ENCODE results near the gene CD9.

Gene CD9

GRCh38 chr12:6225630-6226001 lies 25.4 kb downstream of the CD9 start:
- DNase-seq (ENCODE audit: low read depth): no peak
- TF ChIP-seq CTCF (IDR thresholded peaks at IDR 0.05; ENCODE audit: insufficient read depth, low read depth, low read length, missing control alignments): no peak
- no peak overlapping the region for H3K4me3 ChIP-seq (ENCODE audit: low read depth, low read length)

GRCh38 chr12:6226002-6226678 lies 25.9 kb downstream of the CD9 start:
- no peak overlapping the region for H3K4me3 ChIP-seq (ENCODE audit: low read depth, low read length)
- no peak for TF ChIP-seq CTCF (IDR thresholded peaks at IDR 0.05; ENCODE audit: insufficient read depth, low read depth, low read length, missing control alignments)
- DNase-seq (ENCODE audit: low read depth): no peak

- no peak for DNase-seq (ENCODE audit: low read depth)
- H3K4me3 ChIP-seq (ENCODE audit: low read depth, low read length): no peak overlapping the region
- no peak for TF ChIP-seq CTCF (IDR thresholded peaks at IDR 0.05; ENCODE audit: insufficient read depth, low read depth, low read length, missing control alignments)
Measured at GRCh38 chr12:6226679-6227051, 26.5 kb downstream of the CD9 start.

- H3K4me3 ChIP-seq (ENCODE audit: low read depth, low read length): no peak overlapping the region
- DNase-seq (ENCODE audit: low read depth): no peak
- no peak for TF ChIP-seq CTCF (IDR thresholded peaks at IDR 0.05; ENCODE audit: insufficient read depth, low read depth, low read length, missing control alignments)
Measured at GRCh38 chr12:6228535-6229223, 28.5 kb downstream of the CD9 start.

- no peak for TF ChIP-seq CTCF (IDR thresholded peaks at IDR 0.05; ENCODE audit: insufficient read depth, low read depth, low read length, missing control alignments)
- no peak for DNase-seq (ENCODE audit: low read depth)
- H3K4me3 ChIP-seq (ENCODE audit: low read depth, low read length): no peak overlapping the region
Measured at GRCh38 chr12:6229224-6230218, 29.3 kb downstream of the CD9 start.

- DNase-seq (ENCODE audit: low read depth): peak; percentile 82
- no peak for TF ChIP-seq CTCF (IDR thresholded peaks at IDR 0.05; ENCODE audit: insufficient read depth, low read depth, low read length, missing control alignments)
- no peak overlapping the region for H3K4me3 ChIP-seq (ENCODE audit: low read depth, low read length)
Measured at GRCh38 chr12:6230321-6231110, 30.3 kb downstream of the CD9 start.

All from GM12865 (cell line).